Adrenal gland (tissue), 5 donors: ENCODE measurements around the gene DSCAML1.

Experiments used
- POLR2A ChIP-seq, 2 donors: fragments of 450-650 bp; IDR thresholded peaks; one replicate each; pipeline ENCODE4 v1.6.1; 2017; ENCODE audit warnings: antibody characterized with exemption in 2 of 2, mild to moderate bottlenecking in 2 of 2, moderate library complexity in 1 of 2
- TF ChIP-seq, protein P1 (sequence below), 6 experiments: fragments of 450-650 bp in 4 of 6; fragments of 200-600 bp in 2 of 6; sonication (generic) in 1 of 6; IDR thresholded peaks; 1 replicate in 5 of 6; 2 replicates in 1 of 6; pipeline versions ENCODE4 v1.5.1 to v1.8.0; 2016 to 2021; ENCODE audit warnings: antibody characterized with exemption in 6 of 6, mild to moderate bottlenecking in 2 of 6, moderate library complexity in 1 of 6
- donor health status: DM: no; HTN: no; CAD: no.

DNA sequence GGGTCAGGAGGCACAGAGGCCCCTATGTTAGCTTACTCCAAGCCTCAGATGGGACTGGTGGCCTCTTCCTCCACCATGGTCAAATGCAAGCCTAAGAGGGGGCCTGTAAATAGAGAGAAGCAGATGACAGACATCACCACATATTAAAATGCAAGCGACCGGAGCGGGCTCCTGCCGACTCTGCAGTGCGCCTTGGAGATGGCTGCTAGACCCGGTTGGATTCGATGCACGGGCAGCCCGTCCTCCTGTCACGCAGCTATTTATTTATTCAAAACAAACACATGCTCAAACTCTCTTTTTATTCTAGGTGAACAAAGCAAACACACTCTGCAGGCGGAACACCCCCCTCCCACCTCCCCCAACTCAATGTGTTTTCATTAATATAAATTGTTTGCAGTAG, 208.0 kb downstream of the DSCAML1 start:
- TF ChIP-seq, protein P1, sequence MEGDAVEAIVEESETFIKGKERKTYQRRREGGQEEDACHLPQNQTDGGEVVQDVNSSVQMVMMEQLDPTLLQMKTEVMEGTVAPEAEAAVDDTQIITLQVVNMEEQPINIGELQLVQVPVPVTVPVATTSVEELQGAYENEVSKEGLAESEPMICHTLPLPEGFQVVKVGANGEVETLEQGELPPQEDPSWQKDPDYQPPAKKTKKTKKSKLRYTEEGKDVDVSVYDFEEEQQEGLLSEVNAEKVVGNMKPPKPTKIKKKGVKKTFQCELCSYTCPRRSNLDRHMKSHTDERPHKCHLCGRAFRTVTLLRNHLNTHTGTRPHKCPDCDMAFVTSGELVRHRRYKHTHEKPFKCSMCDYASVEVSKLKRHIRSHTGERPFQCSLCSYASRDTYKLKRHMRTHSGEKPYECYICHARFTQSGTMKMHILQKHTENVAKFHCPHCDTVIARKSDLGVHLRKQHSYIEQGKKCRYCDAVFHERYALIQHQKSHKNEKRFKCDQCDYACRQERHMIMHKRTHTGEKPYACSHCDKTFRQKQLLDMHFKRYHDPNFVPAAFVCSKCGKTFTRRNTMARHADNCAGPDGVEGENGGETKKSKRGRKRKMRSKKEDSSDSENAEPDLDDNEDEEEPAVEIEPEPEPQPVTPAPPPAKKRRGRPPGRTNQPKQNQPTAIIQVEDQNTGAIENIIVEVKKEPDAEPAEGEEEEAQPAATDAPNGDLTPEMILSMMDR (IDR thresholded peaks at IDR 0.05), result no peak
- TF ChIP-seq POLR2A (IDR thresholded peaks at IDR 0.05), result no peak
